ENCODE results near the gene MIPOL1. TPM values are rescaled to one million over a fixed set of nuclear protein-coding genes. Genes with fewer than 3 reads are reported as not detected.
"Not testable (repeated sequence)": the region's sequence is repeated elsewhere in the genome, so short reads cannot be mapped to it uniquely, and the experiment has no call there.

MIPOL1 gene
- total RNA-seq, 1 experiment from 2014 or later, result 13.1 TPM

DNA sequence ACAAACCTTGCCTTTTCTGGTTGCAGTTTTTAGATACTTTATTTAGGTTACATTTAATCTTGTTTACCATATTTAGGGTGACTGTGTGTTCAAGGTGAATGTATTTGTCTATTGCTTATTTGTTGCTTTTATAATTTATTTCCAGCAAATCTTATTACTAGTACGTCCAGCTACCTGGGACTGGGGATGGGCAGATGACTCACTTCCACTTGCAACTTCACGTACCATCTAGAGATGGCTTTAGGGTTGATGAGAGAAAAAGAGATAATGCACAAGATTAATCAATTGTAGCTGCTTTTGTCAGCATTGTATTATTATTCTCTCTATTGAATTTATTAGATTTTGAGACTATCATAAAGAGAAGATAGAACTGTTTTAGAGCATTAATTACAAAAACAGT is 5.1 kb downstream of the MIPOL1 start:
- Histone ChIP-seq H3K4me2 (no peak overlapping the region), H3K36me3 (ENCODE audit: low read depth) (no peaks in the 10 kb centered on the region)

DNA sequence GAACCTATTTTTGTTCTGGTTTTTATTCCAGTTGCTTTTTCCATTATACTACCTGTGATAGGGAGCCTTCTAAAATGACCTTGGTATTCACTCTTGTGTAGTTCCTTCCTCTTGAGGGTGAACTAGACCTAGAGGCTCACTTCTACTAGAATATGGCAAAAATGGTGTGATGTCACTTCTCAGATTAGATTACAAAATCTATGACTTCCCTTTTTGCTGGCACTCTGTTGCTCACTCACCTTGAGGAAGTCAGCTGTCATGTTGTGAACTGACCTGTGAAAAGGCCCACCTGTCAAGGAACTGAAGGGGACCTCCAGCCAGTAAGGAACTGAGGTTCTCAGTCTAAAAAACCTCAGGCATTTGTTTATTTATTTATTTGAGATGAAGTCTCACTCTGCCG is 5.7 kb downstream of the MIPOL1 start:
- intact Hi-C loops (cut with micrococcal nuclease; ENCODE audit: unreplicated experiment), result no loop called here
- Histone ChIP-seq H2AFZ (no peak overlapping the region), H3K27ac (no peak overlapping the region), H3K9me3 (ENCODE audit: insufficient read depth, low read depth) (0 out of 2 replicates have a peak, but pooled peaks cover 2% of the 10 kb centered on the region), H3K36me3 (ENCODE audit: low read depth) (no peaks in the 10 kb centered on the region), H3K4me1 (replicated peaks; ENCODE audit: insufficient read depth) (peaks cover 7% of the 10 kb centered on the region; the same call in 1 of the 2 replicates), H3K79me2 (ENCODE audit: low read depth) (peaks cover 7% of the 10 kb centered on the region; the same call in 1 of the 2 replicates), H4K20me1 (ENCODE audit: insufficient read depth) (no peaks in the 10 kb centered on the region), H3K4me2 (no peak overlapping the region), H3K9me2 (ENCODE audit: insufficient read depth) (no peaks in the 10 kb centered on the region), H3K4me3 (no peak overlapping the region), H3K27me3 (ENCODE audit: insufficient read depth, low read depth) (no peaks in the 10 kb centered on the region), H3F3A (ENCODE audit: insufficient read depth, low read depth) (no peaks in the 10 kb centered on the region)
- DNase-seq, result no peak
- no TSS peak for BruUV-seq (replicated peaks)
- ChIA-PET POLR2A (ENCODE audit: unreplicated experiment) (no interaction called here), CTCF (interaction anchor here (0.6 kb wide), 1 partner anchor 541 kb away, joined by 3 read pairs; no protein-coding TSS in a partner anchor)
- TF ChIP-seq, protein P1, sequence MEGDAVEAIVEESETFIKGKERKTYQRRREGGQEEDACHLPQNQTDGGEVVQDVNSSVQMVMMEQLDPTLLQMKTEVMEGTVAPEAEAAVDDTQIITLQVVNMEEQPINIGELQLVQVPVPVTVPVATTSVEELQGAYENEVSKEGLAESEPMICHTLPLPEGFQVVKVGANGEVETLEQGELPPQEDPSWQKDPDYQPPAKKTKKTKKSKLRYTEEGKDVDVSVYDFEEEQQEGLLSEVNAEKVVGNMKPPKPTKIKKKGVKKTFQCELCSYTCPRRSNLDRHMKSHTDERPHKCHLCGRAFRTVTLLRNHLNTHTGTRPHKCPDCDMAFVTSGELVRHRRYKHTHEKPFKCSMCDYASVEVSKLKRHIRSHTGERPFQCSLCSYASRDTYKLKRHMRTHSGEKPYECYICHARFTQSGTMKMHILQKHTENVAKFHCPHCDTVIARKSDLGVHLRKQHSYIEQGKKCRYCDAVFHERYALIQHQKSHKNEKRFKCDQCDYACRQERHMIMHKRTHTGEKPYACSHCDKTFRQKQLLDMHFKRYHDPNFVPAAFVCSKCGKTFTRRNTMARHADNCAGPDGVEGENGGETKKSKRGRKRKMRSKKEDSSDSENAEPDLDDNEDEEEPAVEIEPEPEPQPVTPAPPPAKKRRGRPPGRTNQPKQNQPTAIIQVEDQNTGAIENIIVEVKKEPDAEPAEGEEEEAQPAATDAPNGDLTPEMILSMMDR (conservative IDR thresholded peaks at IDR 0.05), result no peak
- TF ChIP-seq EZH2 (IDR thresholded peaks at IDR 0.05; ENCODE audit: low read depth), result no peak

More for the DNA sequence above, 5.1 kb downstream of the MIPOL1 start:
- H3K27ac ChIP-seq, result no peak overlapping the region
- ChIA-PET POLR2A (ENCODE audit: unreplicated experiment) (interaction anchor here (0.5 to 0.6 kb wide), 2 partner anchors 457 to 1927 kb away, joined by 3 to 4 read pairs; no protein-coding TSS in a partner anchor), CTCF (interaction anchor here (0.6 kb wide), 1 partner anchor 540 kb away, joined by 3 read pairs; no protein-coding TSS in a partner anchor)
- peaks cover 7% of the 10 kb centered on the region; the same call in 1 of the 2 replicates for H3K79me2 ChIP-seq (ENCODE audit: low read depth)
- no peak for TF ChIP-seq EZH2 (IDR thresholded peaks at IDR 0.05; ENCODE audit: low read depth)
- TF ChIP-seq, protein P1 (conservative IDR thresholded peaks at IDR 0.05), result no peak
- H2AFZ ChIP-seq, result no peak overlapping the region
- H3K27me3 ChIP-seq (ENCODE audit: insufficient read depth, low read depth), result no peaks in the 10 kb centered on the region
- H3F3A ChIP-seq (ENCODE audit: insufficient read depth, low read depth), result no peaks in the 10 kb centered on the region
- H4K20me1 ChIP-seq (ENCODE audit: insufficient read depth), result no peaks in the 10 kb centered on the region
- intact Hi-C loops (cut with micrococcal nuclease; ENCODE audit: unreplicated experiment), result no loop called here
- 0 out of 2 replicates have a peak, but pooled peaks cover 2% of the 10 kb centered on the region for H3K9me3 ChIP-seq (ENCODE audit: insufficient read depth, low read depth)
- H3K4me3 ChIP-seq, result no peak overlapping the region
- DNase-seq, result no peak
- H3K4me1 ChIP-seq (replicated peaks; ENCODE audit: insufficient read depth), result peaks cover 8% of the 10 kb centered on the region; the same call in 1 of the 2 replicates
- no TSS peak for BruUV-seq (replicated peaks)
- H3K9me2 ChIP-seq (ENCODE audit: insufficient read depth), result no peaks in the 10 kb centered on the region

DNA sequence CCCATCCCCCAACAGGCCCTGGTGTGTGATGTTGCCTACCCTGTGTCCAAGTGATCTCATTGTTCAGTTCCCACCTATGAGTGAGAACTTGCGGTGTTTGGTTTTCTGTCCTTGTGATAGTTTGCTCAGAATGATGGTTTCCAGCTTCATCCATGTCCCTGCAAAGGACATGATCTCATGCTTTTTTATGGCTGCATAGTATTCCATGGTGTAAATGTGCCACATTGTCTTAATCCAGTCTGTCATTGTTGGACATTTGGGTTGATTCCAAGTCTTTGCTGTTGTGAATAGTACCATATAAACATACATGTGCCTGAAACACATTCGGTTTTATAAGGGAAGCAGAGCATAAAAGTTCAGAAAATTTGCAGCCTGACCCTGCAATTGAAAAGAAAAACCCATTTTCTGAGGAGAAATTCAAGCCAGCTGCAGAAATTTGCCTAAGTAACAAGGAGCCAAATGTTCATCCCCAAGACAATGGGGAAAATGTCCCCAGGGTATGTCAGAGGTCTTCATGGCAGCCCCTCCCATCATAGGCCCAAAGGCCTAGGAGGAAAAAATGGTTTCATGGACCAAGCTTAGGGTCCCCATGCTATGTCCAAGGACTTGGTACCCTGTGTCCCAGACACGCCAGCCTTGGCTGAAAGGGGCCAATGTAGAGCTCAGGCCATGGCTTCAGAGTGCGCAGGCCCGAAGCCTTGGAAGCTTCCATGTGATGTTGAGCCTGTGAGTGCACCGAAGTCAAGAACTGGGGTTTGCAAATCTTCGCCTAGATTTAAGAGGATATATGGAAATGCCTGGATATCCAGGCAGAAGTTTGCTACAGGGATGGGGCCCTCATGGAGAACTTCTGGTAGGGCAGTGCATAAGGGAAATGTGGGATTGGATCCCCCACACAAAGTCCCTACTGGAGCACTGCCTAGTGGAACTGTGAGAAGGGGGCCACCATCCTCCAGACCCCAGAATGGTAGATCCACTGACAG is 8.2 kb downstream of the MIPOL1 start:
- H3K9me2 ChIP-seq (ENCODE audit: insufficient read depth); intact Hi-C loops (cut with micrococcal nuclease; ENCODE audit: unreplicated experiment); DNase-seq; BruUV-seq (replicated peaks); H3K36me3 ChIP-seq (ENCODE audit: low read depth); H4K20me1 ChIP-seq (ENCODE audit: insufficient read depth); H3K9me3 ChIP-seq (ENCODE audit: insufficient read depth, low read depth); H3K4me3 ChIP-seq; H3K27me3 ChIP-seq (ENCODE audit: insufficient read depth, low read depth); H3K4me2 ChIP-seq; H3K27ac ChIP-seq; H2AFZ ChIP-seq; H3K79me2 ChIP-seq (ENCODE audit: low read depth); H3K4me1 ChIP-seq (replicated peaks; ENCODE audit: insufficient read depth); H3F3A ChIP-seq (ENCODE audit: insufficient read depth, low read depth); POLR2A ChIA-PET (ENCODE audit: unreplicated experiment); CTCF ChIA-PET: not testable (repeated sequence)

DNA sequence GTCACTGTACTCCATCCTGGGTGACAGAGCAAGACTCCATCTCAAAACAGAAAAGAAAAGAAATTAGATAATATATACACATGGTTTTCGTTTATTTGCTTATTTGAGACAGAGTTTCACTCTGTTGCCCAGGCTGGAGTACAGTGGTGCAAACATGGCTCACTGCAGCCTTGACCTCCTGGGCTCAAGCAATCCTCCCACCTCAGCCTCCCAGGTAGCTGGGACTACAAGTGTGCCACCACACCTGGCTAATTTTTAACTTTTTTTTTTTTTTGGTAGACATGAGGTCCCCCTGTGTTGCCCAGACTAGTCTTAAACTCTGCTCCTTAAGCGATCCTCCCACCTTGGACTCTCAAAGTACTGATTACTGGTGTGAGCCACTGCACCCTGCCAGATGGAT is 11.9 kb downstream of the MIPOL1 start:
- H3K79me2 ChIP-seq (ENCODE audit: low read depth); H3K36me3 ChIP-seq (ENCODE audit: low read depth); H2AFZ ChIP-seq; H3K27me3 ChIP-seq (ENCODE audit: insufficient read depth, low read depth); H3K4me2 ChIP-seq; H3K9me3 ChIP-seq (ENCODE audit: insufficient read depth, low read depth); CTCF ChIA-PET; intact Hi-C loops (cut with micrococcal nuclease; ENCODE audit: unreplicated experiment); POLR2A ChIA-PET (ENCODE audit: unreplicated experiment); H3K4me3 ChIP-seq; H3K27ac ChIP-seq; H3F3A ChIP-seq (ENCODE audit: insufficient read depth, low read depth); H3K4me1 ChIP-seq (replicated peaks; ENCODE audit: insufficient read depth); BruUV-seq (replicated peaks); DNase-seq; H3K9me2 ChIP-seq (ENCODE audit: insufficient read depth); H4K20me1 ChIP-seq (ENCODE audit: insufficient read depth): not testable (repeated sequence)
